Measurements from ENCODE around the gene FLT1.

DNA sequence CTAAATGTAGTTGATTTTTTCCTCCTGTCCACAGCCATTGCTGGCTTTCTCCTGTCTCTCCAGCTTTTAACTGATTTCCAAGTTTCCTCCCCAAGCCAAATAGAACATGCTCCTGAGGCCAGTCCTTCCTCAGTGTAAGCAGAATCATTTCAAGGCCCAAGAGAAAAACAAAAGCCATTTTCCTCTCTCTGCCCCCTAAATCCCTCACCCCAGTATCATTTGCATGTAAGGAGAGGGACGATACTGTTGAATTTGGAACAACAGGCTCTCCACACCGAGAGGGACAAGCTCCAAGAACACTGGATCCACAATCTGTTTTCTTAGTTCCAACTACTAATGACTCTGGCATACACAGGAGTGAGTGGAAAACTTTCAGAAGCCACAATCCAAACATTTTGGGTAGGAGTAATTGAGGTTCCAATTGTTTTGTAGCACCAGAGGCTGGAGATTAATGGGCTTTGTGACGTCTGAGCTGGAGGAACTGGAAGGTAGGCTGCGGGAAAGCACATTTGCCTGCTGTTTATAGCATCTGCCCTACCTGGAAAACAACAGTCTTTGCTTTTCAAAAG lies 156.8 kb downstream of the FLT1 start:
- TF ChIP-seq, protein P1, sequence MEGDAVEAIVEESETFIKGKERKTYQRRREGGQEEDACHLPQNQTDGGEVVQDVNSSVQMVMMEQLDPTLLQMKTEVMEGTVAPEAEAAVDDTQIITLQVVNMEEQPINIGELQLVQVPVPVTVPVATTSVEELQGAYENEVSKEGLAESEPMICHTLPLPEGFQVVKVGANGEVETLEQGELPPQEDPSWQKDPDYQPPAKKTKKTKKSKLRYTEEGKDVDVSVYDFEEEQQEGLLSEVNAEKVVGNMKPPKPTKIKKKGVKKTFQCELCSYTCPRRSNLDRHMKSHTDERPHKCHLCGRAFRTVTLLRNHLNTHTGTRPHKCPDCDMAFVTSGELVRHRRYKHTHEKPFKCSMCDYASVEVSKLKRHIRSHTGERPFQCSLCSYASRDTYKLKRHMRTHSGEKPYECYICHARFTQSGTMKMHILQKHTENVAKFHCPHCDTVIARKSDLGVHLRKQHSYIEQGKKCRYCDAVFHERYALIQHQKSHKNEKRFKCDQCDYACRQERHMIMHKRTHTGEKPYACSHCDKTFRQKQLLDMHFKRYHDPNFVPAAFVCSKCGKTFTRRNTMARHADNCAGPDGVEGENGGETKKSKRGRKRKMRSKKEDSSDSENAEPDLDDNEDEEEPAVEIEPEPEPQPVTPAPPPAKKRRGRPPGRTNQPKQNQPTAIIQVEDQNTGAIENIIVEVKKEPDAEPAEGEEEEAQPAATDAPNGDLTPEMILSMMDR (IDR thresholded peaks at IDR 0.05), result no peak
- TF ChIP-seq EZH2phosphoT487 (IDR thresholded peaks at IDR 0.05) (no peak), EZH2 (IDR thresholded peaks at IDR 0.05) (no peak)

All from neural progenitor cell (in vitro differentiated cells).